Dendritic cell treated with granulocyte-macrophage colony-stimulating factor and Interleukin-4, amounts not matched to agents 40 ng/mL and 50 ng/mL, for 4 days (primary cell): ENCODE results near the gene NEURL4.

Experiments used
- H3K27ac Mint-ChIP-seq: one replicate; pipeline ENCODE4 v1.8.0; 2022; ENCODE audit warnings: mild to moderate bottlenecking, mixed read lengths
- H3K27me3 Mint-ChIP-seq: one replicate; pipeline ENCODE4 v1.8.0; 2022; ENCODE audit warnings: mild to moderate bottlenecking, mixed read lengths
- H3K36me3 Mint-ChIP-seq: one replicate; pipeline ENCODE4 v1.8.0; 2022; ENCODE audit warnings: low read depth, mixed read lengths
- H3K4me1 Mint-ChIP-seq: one replicate; pipeline ENCODE4 v1.8.0; 2022; ENCODE audit warnings: low read depth, mixed read lengths
- H3K4me3 Mint-ChIP-seq: one replicate; pipeline ENCODE4 v1.8.0; 2022; ENCODE audit warnings: mild to moderate bottlenecking, moderate library complexity, mixed read lengths
- H3K9me3 Mint-ChIP-seq: one replicate; pipeline ENCODE4 v1.8.0; 2022; ENCODE audit warnings: mixed read lengths
- intact Hi-C: fragments of 100-400 bp; cut with micrococcal nuclease; formaldehyde crosslinking; loops from one replicate; pipeline ENCODE4 v1.15.0; 2022

NEURL4 gene

DNA sequence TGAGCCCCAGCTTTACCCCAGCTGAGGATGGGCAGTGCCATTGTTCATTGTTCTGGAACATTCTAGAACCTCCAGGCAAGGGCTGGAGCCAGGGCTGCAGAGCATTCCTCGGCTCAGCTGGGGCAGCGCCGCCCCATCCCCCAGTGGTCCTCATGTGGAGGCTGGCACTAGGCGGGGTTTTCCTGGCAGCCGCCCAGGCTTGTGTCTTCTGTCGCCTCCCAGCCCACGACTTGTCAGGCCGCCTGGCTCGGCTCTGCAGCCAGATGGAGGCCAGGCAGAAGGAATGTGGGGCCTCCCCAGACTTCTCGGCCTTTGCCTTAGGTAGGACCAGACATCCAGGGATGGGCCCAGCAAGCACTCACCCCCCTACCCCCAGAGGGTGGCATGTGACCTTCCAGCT is 25.9 kb upstream of the NEURL4 start, which contains the start of gene TMEM95:
Gene TMEM95 (plus strand): TSS at position 104 of the 400 bp plus-strand sequence. CDS start 49 bp downstream, at position 153.
- no peaks in the 10 kb centered on the region for H3K9me3 Mint-ChIP-seq
- intact Hi-C loops: loop anchor here (1.0 to 10.0 kb wide), 3 partner anchors 50 to 206 kb away; partner anchors contain the start of genes NLGN2, POLR2A, SENP3 and SLC35G6
- no peak within 1 kb of the TSS for H3K4me3 Mint-ChIP-seq
- peaks cover 18% of the 10 kb centered on the region for H3K36me3 Mint-ChIP-seq
- peaks cover 54% of the 10 kb centered on the region for H3K4me1 Mint-ChIP-seq
- no peak within 1 kb of the TSS for H3K27ac Mint-ChIP-seq
- peaks cover 12% of the 10 kb centered on the region for H3K27me3 Mint-ChIP-seq

DNA sequence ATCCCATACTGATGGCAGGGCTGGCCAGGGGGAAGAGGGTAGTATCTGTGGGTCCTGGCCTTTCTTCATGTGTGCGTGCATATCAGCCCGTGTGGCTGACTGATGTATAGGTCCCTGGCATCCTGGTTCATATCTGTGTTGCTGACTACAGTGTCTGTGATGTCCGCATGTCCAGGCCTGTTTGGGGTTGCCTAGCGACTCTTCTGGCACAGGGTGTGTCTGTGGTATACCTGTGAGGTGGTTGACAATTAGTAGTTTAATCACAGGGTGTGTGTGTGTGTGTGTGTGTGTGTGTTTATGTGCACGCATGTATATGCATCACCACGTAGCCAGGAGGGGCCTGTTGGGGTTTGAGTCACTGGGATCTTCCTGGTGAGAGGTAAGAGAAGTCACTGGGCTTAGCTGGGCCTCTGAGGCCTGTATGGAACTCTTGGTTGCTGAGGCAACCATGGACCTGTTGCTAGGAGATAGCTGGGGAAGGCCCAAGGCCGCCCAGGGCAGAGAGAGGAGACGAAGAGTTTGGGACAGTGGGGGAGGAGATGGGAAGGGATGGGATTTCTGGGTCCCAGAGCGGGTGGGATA is 25.2 kb upstream of the NEURL4 start:
- Mint-ChIP-seq H3K4me3 (no peak overlapping the region), H3K36me3 (peaks cover 18% of the 10 kb centered on the region), H3K4me1 (peaks cover 60% of the 10 kb centered on the region), H3K9me3 (no peaks in the 10 kb centered on the region), H3K27ac (no peak overlapping the region), H3K27me3 (peaks cover 12% of the 10 kb centered on the region)
- intact Hi-C loops: loop anchor here (5.0 to 10.0 kb wide), 3 partner anchors 50 to 130 kb away; partner anchors contain the start of genes FGF11, NLGN2, POLR2A and SLC35G6

GRCh38 chr17:7352910-7353635 is 23.9 kb upstream of the NEURL4 start:
- Mint-ChIP-seq H3K4me3 (peak overlapping the region; percentile 97), H3K36me3 (peaks cover 31% of the 10 kb centered on the region), H3K9me3 (no peaks in the 10 kb centered on the region), H3K27me3 (peaks cover 12% of the 10 kb centered on the region), H3K27ac (peak overlapping the region; percentile 84), H3K4me1 (peaks cover 71% of the 10 kb centered on the region)
- intact Hi-C loops: loop anchor here (5.0 to 10.0 kb wide), 3 partner anchors 52 to 132 kb away; partner anchors contain the start of genes FGF11, NLGN2, POLR2A and SLC35G6

GRCh38 chr17:7352503-7352889 is 23.4 kb upstream of the NEURL4 start:
- H3K4me1 Mint-ChIP-seq: peaks cover 77% of the 10 kb centered on the region
- H3K27me3 Mint-ChIP-seq: peaks cover 12% of the 10 kb centered on the region
- H3K4me3 Mint-ChIP-seq: peak overlapping the region; percentile 97
- intact Hi-C loops: loop anchor here (5.0 to 10.0 kb wide), 3 partner anchors 52 to 132 kb away; partner anchors contain the start of genes FGF11, NLGN2, POLR2A and SLC35G6
- peak overlapping the region; percentile 84 for H3K27ac Mint-ChIP-seq
- H3K9me3 Mint-ChIP-seq: no peaks in the 10 kb centered on the region
- peaks cover 37% of the 10 kb centered on the region for H3K36me3 Mint-ChIP-seq

DNA sequence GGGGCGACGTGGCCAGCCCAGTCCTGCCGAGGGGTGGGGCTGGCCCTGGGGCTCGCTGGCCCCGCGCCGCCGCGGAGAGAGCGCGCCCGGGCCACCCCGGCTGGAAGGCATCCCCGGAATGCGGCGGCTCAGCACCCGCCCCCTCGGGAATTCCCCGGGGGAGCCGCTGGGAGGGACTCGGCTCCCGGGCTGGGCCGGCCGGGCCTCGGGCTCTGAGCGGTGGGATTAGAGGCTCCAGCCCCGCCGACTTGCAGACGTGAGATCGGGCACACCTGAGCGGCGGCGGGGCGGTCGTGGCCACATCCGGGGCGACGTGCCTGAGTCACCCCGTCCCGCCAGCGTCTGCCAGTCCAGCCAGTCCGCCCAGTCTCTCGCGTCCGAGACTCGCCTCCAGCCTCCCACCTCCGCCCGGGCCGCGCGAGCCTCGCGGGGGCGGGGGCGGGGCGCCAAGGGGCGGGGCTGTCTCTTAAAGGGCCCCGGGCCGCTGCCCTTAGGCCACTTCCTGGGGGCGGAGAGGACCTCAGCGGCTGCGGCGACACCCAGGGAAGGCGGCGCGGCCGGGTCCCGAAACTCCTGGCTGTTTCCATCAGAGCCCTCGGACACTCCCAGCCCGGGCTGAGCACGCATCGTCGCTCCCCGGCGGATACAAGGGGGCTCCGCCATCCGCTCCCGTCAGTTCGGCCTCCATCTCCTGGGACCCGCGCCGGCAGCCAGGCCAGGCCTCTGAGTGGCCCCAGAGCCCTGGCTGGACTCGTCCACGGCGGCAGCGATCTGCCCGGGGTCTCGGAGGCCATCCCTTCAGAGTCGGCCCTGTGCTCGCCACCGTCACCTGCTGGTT is 22.7 kb upstream of the NEURL4 start, which contains the start of gene KCTD11:
Gene KCTD11 (plus strand): TSS at position 498 of the 838 bp plus-strand sequence.
- H3K9me3 Mint-ChIP-seq: no peaks in the 10 kb centered on the region
- H3K27me3 Mint-ChIP-seq: peaks cover 8% of the 10 kb centered on the region
- H3K27ac Mint-ChIP-seq: peak within 1 kb of the TSS; percentile 84
- peak within 1 kb of the TSS; percentile 97 for H3K4me3 Mint-ChIP-seq
- peaks cover 43% of the 10 kb centered on the region for H3K36me3 Mint-ChIP-seq
- intact Hi-C loops: loop anchor here (5.0 to 10.0 kb wide), 3 partner anchors 53 to 133 kb away; partner anchors contain the start of genes FGF11, NLGN2, POLR2A and SLC35G6
- H3K4me1 Mint-ChIP-seq: peaks cover 81% of the 10 kb centered on the region

- H3K4me1 Mint-ChIP-seq: peaks cover 58% of the 10 kb centered on the region
- intact Hi-C loops: loop anchor here (2.0 kb wide), 1 partner anchor 300 kb away; no protein-coding TSS in a partner anchor
Measured at GRCh38 chr17:7348478-7349242, 19.5 kb upstream of the NEURL4 start.

DNA sequence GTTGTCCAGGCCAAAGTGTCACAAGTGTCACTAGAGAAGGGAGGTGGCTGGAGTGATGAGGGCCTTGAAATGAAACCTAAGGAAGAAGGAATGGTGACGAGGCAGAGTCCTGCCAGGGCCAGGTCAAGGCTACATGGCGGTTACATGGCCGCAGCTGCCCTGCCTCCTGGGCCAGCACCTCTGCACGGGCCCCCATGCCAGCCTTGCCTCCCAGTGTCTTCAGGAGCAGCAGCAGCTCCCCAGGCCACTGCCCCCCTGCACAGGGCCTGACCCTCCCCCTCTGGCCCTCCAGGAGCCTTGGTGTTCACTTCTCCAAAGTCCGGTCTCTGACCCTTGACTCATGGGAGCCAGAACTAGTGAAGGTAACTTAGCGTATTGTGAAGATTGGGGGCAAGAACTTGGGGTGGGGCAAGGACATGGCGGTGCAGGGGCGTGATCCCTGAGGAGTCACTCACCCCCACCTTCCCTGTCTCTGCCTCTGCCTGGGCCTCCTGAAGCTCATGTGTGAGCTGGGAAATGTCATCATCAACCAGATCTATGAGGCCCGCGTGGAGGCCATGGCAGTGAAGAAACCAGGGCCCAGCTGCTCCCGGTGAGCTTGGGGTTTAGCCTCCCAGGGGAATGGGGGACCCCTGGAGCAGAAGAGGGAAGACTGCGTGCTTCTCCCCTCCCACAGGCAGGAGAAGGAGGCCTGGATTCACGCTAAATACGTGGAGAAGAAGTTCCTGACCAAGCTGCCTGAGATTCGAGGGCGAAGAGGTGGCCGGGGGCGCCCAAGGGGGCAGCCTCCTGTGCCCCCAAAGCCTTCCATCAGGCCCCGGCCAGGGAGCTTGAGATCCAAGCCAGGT is 18.7 kb upstream of the NEURL4 start:
- peaks cover 57% of the 10 kb centered on the region for H3K4me1 Mint-ChIP-seq
- H3K27ac Mint-ChIP-seq: no peak overlapping the region
- no peaks in the 10 kb centered on the region for H3K9me3 Mint-ChIP-seq

More at GRCh38 chr17:7348478-7349242, 19.5 kb upstream of the NEURL4 start:
- Mint-ChIP-seq H3K9me3 (no peaks in the 10 kb centered on the region), H3K4me3 (no peak overlapping the region), H3K36me3 (peaks cover 72% of the 10 kb centered on the region), H3K27me3 (no peaks in the 10 kb centered on the region), H3K27ac (no peak overlapping the region)

DNA sequence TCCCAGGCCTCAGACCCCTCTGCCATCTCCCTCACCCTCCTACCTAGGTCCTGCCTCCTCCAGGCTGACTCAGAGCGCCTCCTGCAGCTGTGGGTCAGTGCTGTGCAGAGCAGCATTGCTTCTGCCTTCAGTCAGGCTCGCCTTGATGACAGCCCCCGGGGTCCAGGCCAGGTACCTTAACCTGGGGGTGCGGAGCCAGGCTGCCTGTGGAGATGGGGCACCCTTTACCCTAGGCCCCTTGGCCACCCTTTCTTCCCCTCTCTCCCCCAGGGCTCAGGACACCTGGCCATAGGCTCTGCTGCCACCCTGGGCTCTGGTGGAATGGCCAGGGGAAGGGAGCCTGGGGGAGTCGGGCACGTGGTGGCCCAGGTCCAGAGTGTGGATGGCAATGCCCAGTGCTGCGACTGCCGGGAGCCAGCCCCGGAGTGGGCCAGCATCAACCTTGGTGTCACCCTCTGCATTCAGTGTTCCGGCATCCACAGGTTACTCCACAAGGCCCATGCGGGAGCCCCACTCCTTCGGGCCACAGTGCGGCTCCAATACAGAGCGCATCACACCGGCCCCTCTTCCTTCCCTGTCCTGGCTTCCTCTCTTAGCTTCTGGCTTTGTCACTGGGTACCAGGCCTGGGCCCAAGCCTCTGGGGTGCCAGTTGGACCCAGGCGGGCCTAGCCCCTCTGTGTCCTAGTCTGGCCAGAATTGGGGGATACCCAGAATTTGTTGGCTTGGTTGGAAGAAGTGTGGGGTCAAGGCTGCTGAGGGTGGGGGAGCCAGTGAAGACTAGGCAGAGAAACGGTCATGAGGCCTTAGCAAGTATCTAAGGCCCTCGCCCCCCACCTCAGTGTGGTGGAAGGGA is 17.9 kb upstream of the NEURL4 start:
- H3K27ac Mint-ChIP-seq: no peak overlapping the region
- H3K4me1 Mint-ChIP-seq: peaks cover 49% of the 10 kb centered on the region
- peaks cover 78% of the 10 kb centered on the region for H3K36me3 Mint-ChIP-seq
- no peaks in the 10 kb centered on the region for H3K27me3 Mint-ChIP-seq
- no peaks in the 10 kb centered on the region for H3K9me3 Mint-ChIP-seq
- H3K4me3 Mint-ChIP-seq: no peak overlapping the region
- intact Hi-C loops: no loop called here

More for the DNA sequence above, 18.7 kb upstream of the NEURL4 start:
- intact Hi-C loops: loop anchor here (2.0 kb wide), 1 partner anchor 299 kb away; no protein-coding TSS in a partner anchor
- Mint-ChIP-seq H3K36me3 (peaks cover 78% of the 10 kb centered on the region), H3K27me3 (no peaks in the 10 kb centered on the region), H3K4me3 (no peak overlapping the region)

DNA sequence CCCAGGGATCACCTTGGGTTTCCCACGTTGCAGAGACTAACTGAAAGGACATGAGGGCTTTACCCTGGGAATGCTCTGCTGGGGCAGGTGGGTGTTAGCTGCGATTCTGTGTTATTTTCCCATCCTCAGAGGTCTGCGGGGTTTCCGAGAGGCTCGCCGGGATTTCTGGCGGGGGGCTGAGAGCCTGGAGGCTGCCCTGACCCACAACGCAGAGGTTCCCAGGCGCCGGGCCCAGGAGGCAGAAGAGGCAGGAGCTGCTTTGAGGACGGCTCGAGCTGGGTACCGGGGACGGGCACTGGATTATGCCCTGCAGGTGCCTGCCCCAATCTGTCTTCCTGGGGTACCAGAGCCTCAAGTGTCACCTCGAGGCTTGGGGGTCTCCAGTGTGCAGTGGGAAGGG is 14.1 kb upstream of the NEURL4 start:
- no peaks in the 10 kb centered on the region for H3K27me3 Mint-ChIP-seq
- H3K36me3 Mint-ChIP-seq: peaks cover 91% of the 10 kb centered on the region
- H3K9me3 Mint-ChIP-seq: no peaks in the 10 kb centered on the region
- intact Hi-C loops: no loop called here
- H3K4me1 Mint-ChIP-seq: peaks cover 26% of the 10 kb centered on the region
- H3K27ac Mint-ChIP-seq: peak overlapping the region; percentile 19
- H3K4me3 Mint-ChIP-seq: no peak overlapping the region

- intact Hi-C loops: no loop called here
- peaks cover 28% of the 10 kb centered on the region for H3K4me1 Mint-ChIP-seq
- no peak overlapping the region for H3K27ac Mint-ChIP-seq
Measured at GRCh38 chr17:7341842-7342241, 12.7 kb upstream of the NEURL4 start.

DNA sequence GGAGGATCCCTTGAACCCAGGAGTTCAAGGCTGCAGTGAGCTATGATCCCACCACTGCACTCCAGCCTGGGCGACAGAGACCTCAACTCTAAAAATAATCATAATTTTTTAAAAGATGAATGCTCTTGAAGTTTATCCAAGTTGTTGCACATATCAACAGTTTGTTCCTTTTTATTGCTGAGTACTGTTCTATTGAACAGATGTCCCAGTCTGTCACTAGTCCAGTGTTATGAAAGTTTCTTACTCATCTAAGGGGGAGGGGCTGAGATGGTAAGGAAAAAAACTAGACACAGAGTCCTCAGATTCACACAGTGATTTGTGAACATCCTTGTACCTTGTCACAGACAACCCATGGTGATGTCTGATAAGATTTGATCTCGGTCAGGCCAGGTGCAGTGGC is 11.0 kb upstream of the NEURL4 start:
- Mint-ChIP-seq H3K36me3 (peaks cover 64% of the 10 kb centered on the region), H3K27me3 (no peaks in the 10 kb centered on the region), H3K4me1 (peaks cover 44% of the 10 kb centered on the region), H3K27ac (no peak overlapping the region), H3K4me3 (no peak overlapping the region), H3K9me3 (no peaks in the 10 kb centered on the region)
- intact Hi-C loops: no loop called here

More at GRCh38 chr17:7341842-7342241, 12.7 kb upstream of the NEURL4 start:
- H3K4me3 Mint-ChIP-seq: no peak overlapping the region
- H3K9me3 Mint-ChIP-seq: no peaks in the 10 kb centered on the region
- no peaks in the 10 kb centered on the region for H3K27me3 Mint-ChIP-seq
- peaks cover 77% of the 10 kb centered on the region for H3K36me3 Mint-ChIP-seq
